OCI-LY1 (cell line): ENCODE results near the gene PYDC1.

Experiments used
- EZH2 ChIP-seq: fragments of 200-600 bp; sonication (generic), shearing (Covaris generic); IDR thresholded peaks from 2 replicates; pipeline ENCODE4 v1.8.0; 2017; ENCODE audit warnings: borderline replicate concordance, mixed run types, mild to moderate bottlenecking, antibody characterized with exemption, low read length, moderate library complexity, mixed read lengths
- TF ChIP-seq, protein P1 (sequence below): fragments of 200-600 bp; sonication (generic), shearing (Covaris generic); IDR thresholded peaks from 2 replicates; pipeline ENCODE4 v1.5.1; 2017; ENCODE audit warnings: mild to moderate bottlenecking, antibody characterized with exemption, low read length, moderate library complexity, mixed read lengths

DNA sequence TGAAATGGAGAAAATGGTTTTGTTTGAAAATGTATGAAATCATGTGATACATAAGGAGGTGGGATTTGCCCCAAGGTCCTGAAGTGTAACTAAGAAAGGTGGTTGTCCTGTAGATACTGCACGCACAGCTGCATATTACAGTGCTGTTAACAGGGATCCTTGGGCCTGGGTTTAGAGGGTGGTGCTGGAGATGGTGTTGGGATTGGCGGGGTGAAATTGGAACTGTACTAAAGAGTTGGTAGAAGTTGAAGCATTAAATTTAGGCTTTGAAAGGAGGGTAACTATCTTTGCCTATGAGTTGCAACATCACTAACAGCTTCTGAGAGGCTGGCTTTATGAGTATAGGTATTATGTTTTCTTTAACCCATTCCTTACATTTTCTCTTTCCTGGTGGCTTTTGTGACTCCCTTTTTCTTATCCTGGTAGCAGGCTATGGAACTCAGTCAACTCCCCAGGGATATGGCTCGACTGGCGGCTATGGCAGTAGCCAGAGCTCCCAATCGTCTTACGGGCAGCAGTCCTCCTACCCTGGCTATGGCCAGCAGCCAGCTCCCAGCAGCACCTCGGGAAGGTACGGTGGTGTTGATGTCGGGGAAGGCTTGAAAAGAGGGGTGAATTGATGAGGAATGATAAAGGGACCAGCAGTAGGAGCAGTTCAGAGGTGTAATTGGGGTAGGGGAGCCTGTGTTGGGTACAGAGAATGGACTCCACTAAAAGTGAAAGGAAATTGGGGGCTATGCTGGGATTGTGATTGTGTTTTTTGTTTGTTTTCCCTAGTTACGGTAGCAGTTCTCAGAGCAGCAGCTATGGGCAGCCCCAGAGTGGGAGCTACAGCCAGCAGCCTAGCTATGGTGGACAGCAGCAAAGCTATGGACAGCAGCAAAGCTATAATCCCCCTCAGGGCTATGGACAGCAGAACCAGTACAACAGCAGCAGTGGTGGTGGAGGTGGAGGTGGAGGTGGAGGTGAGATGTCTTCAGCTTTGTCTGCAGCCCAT lies 33.2 kb downstream of the PYDC1 start:
- TF ChIP-seq, protein P1, sequence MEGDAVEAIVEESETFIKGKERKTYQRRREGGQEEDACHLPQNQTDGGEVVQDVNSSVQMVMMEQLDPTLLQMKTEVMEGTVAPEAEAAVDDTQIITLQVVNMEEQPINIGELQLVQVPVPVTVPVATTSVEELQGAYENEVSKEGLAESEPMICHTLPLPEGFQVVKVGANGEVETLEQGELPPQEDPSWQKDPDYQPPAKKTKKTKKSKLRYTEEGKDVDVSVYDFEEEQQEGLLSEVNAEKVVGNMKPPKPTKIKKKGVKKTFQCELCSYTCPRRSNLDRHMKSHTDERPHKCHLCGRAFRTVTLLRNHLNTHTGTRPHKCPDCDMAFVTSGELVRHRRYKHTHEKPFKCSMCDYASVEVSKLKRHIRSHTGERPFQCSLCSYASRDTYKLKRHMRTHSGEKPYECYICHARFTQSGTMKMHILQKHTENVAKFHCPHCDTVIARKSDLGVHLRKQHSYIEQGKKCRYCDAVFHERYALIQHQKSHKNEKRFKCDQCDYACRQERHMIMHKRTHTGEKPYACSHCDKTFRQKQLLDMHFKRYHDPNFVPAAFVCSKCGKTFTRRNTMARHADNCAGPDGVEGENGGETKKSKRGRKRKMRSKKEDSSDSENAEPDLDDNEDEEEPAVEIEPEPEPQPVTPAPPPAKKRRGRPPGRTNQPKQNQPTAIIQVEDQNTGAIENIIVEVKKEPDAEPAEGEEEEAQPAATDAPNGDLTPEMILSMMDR: no peak
- TF ChIP-seq EZH2: no peak
